Esophagus muscularis mucosa (tissue), 4 donors: ENCODE measurements around the gene STRBP. TPM values are rescaled to one million over a fixed set of nuclear protein-coding genes. Genes with fewer than 3 reads are reported as not detected.

Experiments used
- DNase-seq: peaks from one replicate; pipeline ENCODE4 v3.0.0-alpha.2; 2017; ENCODE audit errors: extremely low spot score
- H3K27ac ChIP-seq, 4 donors: fragments of 200-600 bp; sonication (generic); replicated peaks in 1 of 4; 1 replicate in 3 of 4; 2 replicates in 1 of 4; pipeline ENCODE4 v1.5.1; 2016 to 2019; ENCODE audit warnings: mild to moderate bottlenecking in 1 of 4
- H3K27me3 ChIP-seq, 4 donors: fragments of 200-600 bp; sonication (generic); one replicate each; pipeline versions ENCODE4 v1.5.1 to v1.6.0; 2016 to 2019
- H3K36me3 ChIP-seq, 4 donors: fragments of 200-600 bp; sonication (generic); one replicate each; pipeline ENCODE4 v1.5.1; 2016 to 2019
- H3K4me1 ChIP-seq, 4 donors: fragments of 200-600 bp; sonication (generic); one replicate each; pipeline ENCODE4 v1.5.1; 2016 to 2019
- H3K4me3 ChIP-seq, 4 donors: fragments of 200-600 bp; sonication (generic); 1 replicate in 2 of 4; 2 replicates in 2 of 4; pipeline ENCODE4 v1.5.1; 2016 to 2019; ENCODE audit warnings: mild to moderate bottlenecking in 4 of 4, moderate library complexity in 1 of 4
- H3K9me3 ChIP-seq, 4 donors: fragments of 200-600 bp; sonication (generic); 1 replicate in 3 of 4; 2 replicates in 1 of 4; pipeline ENCODE4 v1.5.1; 2016 to 2019
- CTCF ChIP-seq, 3 experiments: fragments of 200-600 bp in 2 of 3; fragments of 450-650 bp in 1 of 3; sonication (generic) in 2 of 3; IDR thresholded peaks; one replicate each; pipeline ENCODE4 v1.5.1; 2017 to 2019; ENCODE audit warnings: antibody characterized with exemption in 3 of 3, mild to moderate bottlenecking in 2 of 3, moderate library complexity in 1 of 3
- EP300 ChIP-seq: sonication (generic); formaldehyde crosslinking; IDR thresholded peaks from one replicate; pipeline ENCODE4 v1.6.1; 2017; ENCODE audit warnings: antibody characterized with exemption
- POLR2A ChIP-seq: fragments of 450-650 bp; IDR thresholded peaks from one replicate; pipeline ENCODE4 v1.6.1; 2017; ENCODE audit warnings: antibody characterized with exemption, moderate library complexity, mild to moderate bottlenecking, low read depth
- POLR2AphosphoS5 ChIP-seq, 2 donors: sonication (generic); formaldehyde crosslinking; IDR thresholded peaks; one replicate each; pipeline ENCODE4 v1.6.1; 2017; ENCODE audit warnings: antibody characterized with exemption in 2 of 2
- WGBS: methylation state at CpG from one replicate; pipeline ENCODE4 v1.1.5; 2018; 5-methylcytosine and 5-hydroxymethylcytosine counted together
- intact Hi-C: fragments of 100-400 bp; cut with DNase I; formaldehyde crosslinking; loops from one replicate; pipeline ENCODE4 v1.15.1; 2023
- total RNA-seq, 4 donors: library from RNA; depleted of rRNA; stranded (reverse); fragments of >200 nt; gene quantifications; one replicate each; pipeline versions ENCODE4 v1.1.0 to v1.2.1, GENCODE V29; 2016

The STRBP gene
- total RNA-seq, 4 donors from 2014 or later = 11.2 to 20.6 (median 14.5) TPM

DNA sequence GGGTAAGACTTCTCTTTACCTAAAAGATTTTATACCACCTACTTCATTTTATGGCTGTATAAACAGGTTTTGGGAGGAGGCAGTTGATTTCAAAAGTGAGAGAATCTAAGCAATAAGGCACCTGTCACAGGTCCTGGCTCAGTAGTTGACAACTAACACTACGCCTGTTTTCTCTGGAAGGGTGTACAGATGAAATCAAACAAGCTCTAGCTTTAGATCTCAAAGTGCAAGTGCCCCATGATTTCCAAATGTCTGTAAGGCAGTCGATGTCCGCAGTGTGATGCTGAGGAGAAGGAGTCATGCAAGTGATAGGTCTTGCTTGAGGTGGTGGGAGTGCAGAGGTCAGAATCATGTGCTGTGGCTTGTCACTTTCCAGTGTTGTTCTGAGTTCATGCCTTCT is 168.8 kb downstream of the STRBP start:
- TF ChIP-seq EP300 = no peak
- no peak overlapping the region for H3K4me3 ChIP-seq
- no peaks in the 10 kb centered on the region for H3K27me3 ChIP-seq
- peaks cover 0 to 4% (median 0%) of the 10 kb centered on the region in 4 donors for H3K4me1 ChIP-seq
- 97% methylated on average over 3 of the region's 3 CpGs for WGBS
- H3K9me3 ChIP-seq = no peaks in the 10 kb centered on the region
- peaks cover 64 to 95% (median 88%) of the 10 kb centered on the region in 4 donors for H3K36me3 ChIP-seq
- intact Hi-C loops = no loop called here
- DNase-seq = peak; percentile 26
- H3K27ac ChIP-seq = no peak overlapping the region

GRCh38 chr9:123099042-123099441 is 169.3 kb downstream of the STRBP start:
- intact Hi-C loops = no loop called here
- Histone ChIP-seq H3K36me3 (peaks cover 64 to 95% (median 83%) of the 10 kb centered on the region in 4 donors), H3K4me1 (peaks cover 0 to 4% (median 0%) of the 10 kb centered on the region in 4 donors), H3K9me3 (no peaks in the 10 kb centered on the region), H3K4me3 (no peak overlapping the region), H3K27me3 (no peaks in the 10 kb centered on the region), H3K27ac (no peak overlapping the region)
- DNase-seq = no peak
- 85% methylated on average over 6 of the region's 6 CpGs for WGBS
- TF ChIP-seq CTCF (IDR thresholded peaks at IDR 0.05) (no peak), EP300 (no peak), POLR2AphosphoS5 (IDR thresholded peaks at IDR 0.05) (no peak), POLR2A (no peak)

GRCh38 chr9:123098096-123098459 is 170.3 kb downstream of the STRBP start:
- Histone ChIP-seq H3K9me3 (no peaks in the 10 kb centered on the region), H3K4me3 (no peak overlapping the region), H3K4me1 (peaks cover 0 to 4% (median 0%) of the 10 kb centered on the region in 4 donors), H3K36me3 (peaks cover 60 to 95% (median 82%) of the 10 kb centered on the region in 4 donors), H3K27ac (no peak overlapping the region), H3K27me3 (no peaks in the 10 kb centered on the region)
- 79% methylated on average over 4 of the region's 4 CpGs for WGBS
- DNase-seq = no peak
- intact Hi-C loops = no loop called here
- no peak for TF ChIP-seq POLR2A
- TF ChIP-seq CTCF (IDR thresholded peaks at IDR 0.05) = no peak

DNA sequence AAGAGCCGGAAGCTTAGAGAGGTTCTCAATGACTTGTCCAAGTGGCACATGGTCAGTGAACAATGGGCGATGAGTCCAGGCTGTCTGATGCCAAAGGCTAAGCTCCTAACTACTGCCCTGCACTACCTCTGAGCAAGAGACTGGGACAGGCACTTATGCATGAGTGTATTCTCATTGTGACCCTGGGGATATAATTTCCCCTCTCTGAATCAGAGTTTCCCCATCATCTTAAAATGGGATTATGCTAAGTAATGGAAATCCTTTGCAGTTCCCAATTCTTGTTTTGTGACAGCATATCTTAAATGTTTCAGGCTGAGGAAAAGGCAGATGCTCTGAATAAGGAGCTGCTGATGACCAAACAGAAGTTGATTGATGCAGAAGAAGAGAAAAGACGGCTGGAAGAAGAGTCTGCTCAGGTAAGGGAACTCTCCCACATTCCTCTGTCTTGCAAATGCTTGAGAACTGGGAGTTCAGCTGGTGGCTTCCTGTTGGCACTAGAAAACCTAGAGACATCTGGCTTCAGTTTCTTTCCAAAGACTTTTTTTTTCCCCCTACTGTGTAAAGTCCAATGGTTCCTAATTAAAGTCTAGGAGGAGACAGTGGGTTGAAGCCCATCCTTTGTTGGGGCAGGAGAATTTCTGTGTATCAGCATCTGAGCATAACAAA is 170.8 kb downstream of the STRBP start:
- intact Hi-C loops = no loop called here
- WGBS = 87% methylated on average over 3 of the region's 3 CpGs
- H3K36me3 ChIP-seq = peaks cover 56 to 95% (median 81%) of the 10 kb centered on the region in 4 donors

DNA sequence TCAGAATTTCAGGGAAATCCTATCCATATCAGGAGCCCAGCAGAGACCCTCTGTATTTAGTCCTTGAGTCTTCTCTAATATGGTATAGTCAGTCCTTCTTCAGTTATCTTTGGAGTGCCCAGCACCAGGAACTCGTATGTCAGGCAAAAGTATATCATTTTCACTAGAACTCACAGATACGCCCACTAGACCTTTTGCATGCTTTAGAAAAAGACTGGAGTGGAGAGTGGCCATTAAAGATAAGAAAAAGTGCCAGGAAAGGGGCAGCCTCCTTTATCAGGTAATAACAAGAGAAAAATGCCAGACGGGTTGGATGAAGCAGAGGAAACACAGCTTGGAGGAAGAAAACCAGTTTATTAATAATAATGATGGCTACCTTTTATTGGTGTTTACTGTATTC is 171.4 kb downstream of the STRBP start:
- no peak overlapping the region for H3K4me3 ChIP-seq
- TF ChIP-seq EP300 (no peak), POLR2A (no peak)
- no peak for DNase-seq
- no peaks in the 10 kb centered on the region for H3K4me1 ChIP-seq
- intact Hi-C loops = no loop called here
- no peak overlapping the region for H3K27ac ChIP-seq
- H3K9me3 ChIP-seq = no peaks in the 10 kb centered on the region
- H3K27me3 ChIP-seq = no peaks in the 10 kb centered on the region
- WGBS = 83% methylated on average over 3 of the region's 3 CpGs
- peaks cover 53 to 95% (median 81%) of the 10 kb centered on the region in 4 donors for H3K36me3 ChIP-seq

More for the DNA sequence above, 170.8 kb downstream of the STRBP start:
- no peak for TF ChIP-seq POLR2A
- TF ChIP-seq EP300 = no peak
- TF ChIP-seq POLR2AphosphoS5 (IDR thresholded peaks at IDR 0.05) = no peak
- TF ChIP-seq CTCF (IDR thresholded peaks at IDR 0.05) = no peak
- DNase-seq = peak; percentile 45
- Histone ChIP-seq H3K27me3 (no peaks in the 10 kb centered on the region), H3K4me3 (no peak overlapping the region), H3K27ac (no peak overlapping the region), H3K9me3 (no peaks in the 10 kb centered on the region), H3K4me1 (no peaks in the 10 kb centered on the region)

DNA sequence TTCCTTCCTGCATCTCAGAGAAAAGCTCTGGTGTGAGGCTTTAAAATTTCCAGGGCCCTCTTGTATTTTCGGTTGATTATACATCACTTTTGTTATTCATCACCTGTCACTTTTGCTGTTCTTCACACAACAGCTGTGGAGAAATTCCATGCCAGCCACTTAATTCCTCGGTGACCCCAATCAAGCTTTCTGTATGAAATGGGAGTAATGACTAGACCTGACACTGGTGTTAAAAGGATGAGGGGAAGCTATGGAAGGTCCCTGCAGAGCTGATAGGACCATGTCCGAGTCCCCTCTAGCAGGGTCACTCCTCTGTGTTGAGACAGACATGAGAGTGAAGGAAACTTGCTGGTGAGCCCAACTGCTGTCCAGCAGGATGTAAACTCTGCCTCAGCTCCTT is 175.2 kb downstream of the STRBP start:
- H3K9me3 ChIP-seq = no peaks in the 10 kb centered on the region
- intact Hi-C loops = loop anchor here (5.0 kb wide), 1 partner anchor 254 kb away; no protein-coding TSS in a partner anchor
- WGBS = 57% methylated on average over 3 of the region's 3 CpGs

More for the DNA sequence above, 175.2 kb downstream of the STRBP start:
- TF ChIP-seq EP300 = no peak
- TF ChIP-seq CTCF (IDR thresholded peaks at IDR 0.05) = no peak
- TF ChIP-seq POLR2A = no peak
- no peak overlapping the region for H3K4me3 ChIP-seq
- H3K36me3 ChIP-seq = peaks cover 28 to 90% (median 69%) of the 10 kb centered on the region in 4 donors
- H3K4me1 ChIP-seq = peaks cover 0 to 25% (median 13%) of the 10 kb centered on the region in 4 donors
- no peaks in the 10 kb centered on the region for H3K27me3 ChIP-seq
- no peak overlapping the region for H3K27ac ChIP-seq
- DNase-seq = peak; percentile 85
